Left lung (tissue), 10 donors: Measurements from ENCODE around the gene OBSCN. TPM values are rescaled to one million over a fixed set of nuclear protein-coding genes. Genes with fewer than 3 reads are reported as not detected.

Source experiments
- ATAC-seq: fragments of 200-7000 bp; cut with Tn5 transposase; one replicate; pipeline ENCODE4 v1.9.1; 2020; ENCODE audit warnings: moderate library complexity
- DNase-seq, 4 donors: peaks; one replicate each; pipeline ENCODE4 v3.0.0-alpha.2; 2013 to 2020
- H3K27ac ChIP-seq, 2 donors: fragments of 200-600 bp; sonication (generic) in 1 of 2; one replicate each; pipeline versions ENCODE4 v1.5.0 to v1.8.0; 2020 to 2021
- H3K27me3 ChIP-seq, 2 donors: fragments of 200-600 bp; sonication (generic) in 1 of 2; one replicate each; pipeline versions ENCODE4 v1.5.0 to v1.8.0; 2020 to 2021
- H3K36me3 ChIP-seq, 2 donors: fragments of 200-600 bp; sonication (generic) in 1 of 2; one replicate each; pipeline versions ENCODE4 v1.5.0 to v1.8.0; 2020 to 2021
- H3K4me1 ChIP-seq, 2 donors: fragments of 200-600 bp; one replicate each; pipeline ENCODE4 v1.8.0; 2021
- H3K4me3 ChIP-seq, 2 donors: fragments of 200-600 bp; sonication (generic) in 1 of 2; one replicate each; pipeline versions ENCODE4 v1.5.0 to v1.8.0; 2020 to 2021; ENCODE audit warnings: mild to moderate bottlenecking in 1 of 2
- H3K9me3 ChIP-seq, 2 donors: fragments of 200-600 bp; sonication (generic) in 1 of 2; one replicate each; pipeline versions ENCODE4 v1.5.0 to v1.8.0; 2020 to 2021
- CTCF ChIP-seq, 2 donors: fragments of 200-600 bp; sonication (generic) in 1 of 2; IDR thresholded peaks; one replicate each; pipeline versions ENCODE4 v1.5.0 to v1.8.0; 2021; ENCODE audit warnings: antibody characterized with exemption in 2 of 2
- intact Hi-C, 2 donors: fragments of 100-400 bp; cut with DNase I; formaldehyde crosslinking; loops; one replicate each; pipeline versions ENCODE4 v1.11.2 to v1.14.2; 2022
- polyA plus RNA-seq, 6 donors: library from polyadenylated mRNA; unstranded; fragments of 120-200 nt; gene quantifications; one replicate each; pipeline ENCODE4 v1.2.1, GENCODE V29; 2013; ENCODE audit not compliant: insufficient read length in 6 of 6
- total RNA-seq, 2 donors: library from RNA; stranded (reverse); fragmentation: NEBNext Ultra II Directional; extraction: Animal tissue kit (Norgen Biotek cat#: 25700); gene quantifications; one replicate each; pipeline ENCODE4 v1.2.1, GENCODE V29; 2021
- donor health status: DM: no; HTN: yes; CAD: no.
- donor health status: DM: no; HTN: no; CAD: no.

OBSCN gene
- total and polyA plus RNA-seq, 8 donors = 20.3 to 69.5 (median 47.5) TPM

DNA sequence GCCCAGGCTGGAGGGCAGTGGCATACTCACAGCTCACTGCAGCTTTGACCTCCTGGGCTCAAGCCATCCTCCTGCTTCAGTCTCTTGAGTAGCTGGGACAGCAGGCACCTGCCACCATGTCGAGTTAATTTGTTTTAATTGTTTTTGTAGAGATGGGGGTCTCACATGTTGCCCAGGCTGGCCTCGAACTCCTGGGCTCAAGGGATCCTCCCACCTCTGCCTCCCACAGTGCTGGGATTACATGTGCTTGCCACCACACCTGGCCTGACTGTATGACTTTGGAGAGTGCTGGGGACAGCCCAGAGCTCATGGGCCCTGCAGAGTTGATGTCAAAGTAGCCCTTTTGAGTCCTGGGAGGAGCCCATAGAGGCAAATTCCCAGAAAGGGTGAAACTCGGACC is 1.8 kb downstream of the OBSCN start:
- H3K4me1 ChIP-seq = peaks cover 0 to 16% of the 10 kb centered on the region in 2 donors
- H3K27me3 ChIP-seq = peaks cover 0 to 53% of the 10 kb centered on the region in 2 donors
- no peak for TF ChIP-seq CTCF (IDR thresholded peaks at IDR 0.05)
- no peak overlapping the region for H3K4me3 ChIP-seq
- no peaks in the 10 kb centered on the region for H3K9me3 ChIP-seq
- ATAC-seq (no peak), DNase-seq (no peak)
- intact Hi-C loops = no loop called here
- no peaks in the 10 kb centered on the region for H3K36me3 ChIP-seq
- H3K27ac ChIP-seq = no peak overlapping the region

DNA sequence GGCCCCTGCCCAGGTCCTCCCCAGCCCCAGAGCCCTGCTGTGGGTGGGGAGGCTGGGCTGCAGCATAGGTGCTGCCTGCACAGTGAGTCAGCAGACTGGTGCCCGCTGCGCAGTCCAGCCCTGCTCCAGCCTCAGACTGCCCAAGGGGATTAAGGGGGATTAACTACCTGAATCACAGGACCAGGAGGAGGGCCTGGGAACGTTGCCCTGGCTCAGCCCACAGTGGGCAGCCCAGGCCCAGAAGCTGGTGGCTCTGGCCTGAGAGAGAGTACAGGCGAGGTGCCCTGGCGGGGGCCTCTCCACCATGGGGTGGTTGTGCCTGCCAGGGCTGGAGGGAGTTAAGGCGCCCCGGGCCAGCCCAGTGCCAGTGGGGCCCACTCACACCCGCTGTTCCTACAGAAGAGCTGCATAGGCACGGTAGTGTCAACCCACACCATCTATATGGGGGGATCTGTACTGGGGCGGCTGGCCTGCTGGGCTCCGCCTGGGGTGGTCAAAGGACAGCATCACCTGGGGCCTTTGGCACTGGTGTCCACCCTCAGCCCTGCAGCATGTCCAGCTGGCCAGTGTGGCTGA is 2.3 kb downstream of the OBSCN start:
- H3K4me1 ChIP-seq = peaks cover 0 to 16% of the 10 kb centered on the region in 2 donors
- H3K36me3 ChIP-seq = no peaks in the 10 kb centered on the region
- no peak for TF ChIP-seq CTCF (IDR thresholded peaks at IDR 0.05)
- no peak overlapping the region for H3K27ac ChIP-seq
- intact Hi-C loops = no loop called here
- H3K9me3 ChIP-seq = no peaks in the 10 kb centered on the region
- no peak overlapping the region for H3K4me3 ChIP-seq
- DNase-seq (no peak), ATAC-seq (no peak)
- peaks cover 0 to 53% of the 10 kb centered on the region in 2 donors for H3K27me3 ChIP-seq

- DNase-seq (no peak), ATAC-seq (no peak)
- peaks cover 0 to 46% of the 10 kb centered on the region in 2 donors for H3K27me3 ChIP-seq
- no peaks in the 10 kb centered on the region for H3K9me3 ChIP-seq
- no peak for TF ChIP-seq CTCF (IDR thresholded peaks at IDR 0.05)
- peaks cover 0 to 16% of the 10 kb centered on the region in 2 donors for H3K4me1 ChIP-seq
- intact Hi-C loops = no loop called here
- H3K27ac ChIP-seq = no peak overlapping the region
- no peak overlapping the region for H3K4me3 ChIP-seq
- no peaks in the 10 kb centered on the region for H3K36me3 ChIP-seq
Observed at GRCh38 chr1:228210712-228211530, 3.1 kb downstream of the OBSCN start.

- TF ChIP-seq CTCF (IDR thresholded peaks at IDR 0.05) = no peak
- peak in 1 of 4 donors; percentile 79 for DNase-seq
- Histone ChIP-seq H3K4me1 (peaks cover 0 to 16% of the 10 kb centered on the region in 2 donors), H3K27ac (no peak overlapping the region), H3K4me3 (no peak overlapping the region), H3K27me3 (peaks cover 0 to 39% of the 10 kb centered on the region in 2 donors), H3K9me3 (no peaks in the 10 kb centered on the region), H3K36me3 (no peaks in the 10 kb centered on the region)
- intact Hi-C loops = no loop called here
- no peak for ATAC-seq
Observed at GRCh38 chr1:228211531-228212414, 3.9 kb downstream of the OBSCN start.
